NOMO-1 treated with dmso at 0.1 percent for 144 hours (cell line): ENCODE results near the gene PDCD7.
"Not testable (repeated sequence)": the region's sequence is repeated elsewhere in the genome, so short reads cannot be mapped to it uniquely, and the experiment has no call there.

Source experiments
- DNase-seq: peaks from one replicate; lab custom pipeline; 2025; ENCODE audit not compliant: unreplicated experiment; lab: John Stamatoyannopoulos, UW

Gene PDCD7

DNA sequence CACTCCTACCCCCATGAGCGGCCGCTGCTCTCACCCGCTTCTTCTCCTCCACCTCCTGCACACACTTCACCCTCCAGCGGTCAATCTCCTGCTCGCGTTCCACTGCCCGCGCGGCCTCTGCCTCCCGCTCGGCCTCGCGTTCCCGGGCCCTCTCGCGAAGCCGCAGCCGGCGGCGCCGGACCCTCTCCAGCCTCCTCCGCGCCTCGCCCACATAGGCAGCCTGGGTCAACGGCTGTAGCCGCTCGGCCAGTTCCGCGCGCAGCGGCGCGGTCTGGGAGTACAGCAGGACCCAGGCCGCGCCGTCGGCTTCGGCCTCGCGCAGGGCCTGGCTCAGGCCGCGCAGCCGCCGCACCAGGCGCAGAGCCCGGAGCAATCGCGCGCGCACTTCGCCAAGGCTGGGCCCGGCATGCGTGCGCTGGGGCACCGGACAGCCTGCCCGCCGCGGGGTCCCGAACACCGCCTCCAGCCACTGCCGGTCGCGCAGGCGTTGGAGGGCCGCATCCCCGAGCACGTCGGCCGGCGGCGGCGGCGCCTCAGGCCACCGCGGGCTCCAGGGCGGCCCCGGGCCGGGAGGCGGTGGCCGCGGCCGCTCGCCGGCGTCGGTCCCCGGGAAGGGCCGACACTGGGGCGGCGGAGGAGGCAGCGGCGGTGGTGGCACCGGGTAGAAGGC, 595 bp downstream of the PDCD7 start:
- peak; percentile 23 for DNase-seq

DNA sequence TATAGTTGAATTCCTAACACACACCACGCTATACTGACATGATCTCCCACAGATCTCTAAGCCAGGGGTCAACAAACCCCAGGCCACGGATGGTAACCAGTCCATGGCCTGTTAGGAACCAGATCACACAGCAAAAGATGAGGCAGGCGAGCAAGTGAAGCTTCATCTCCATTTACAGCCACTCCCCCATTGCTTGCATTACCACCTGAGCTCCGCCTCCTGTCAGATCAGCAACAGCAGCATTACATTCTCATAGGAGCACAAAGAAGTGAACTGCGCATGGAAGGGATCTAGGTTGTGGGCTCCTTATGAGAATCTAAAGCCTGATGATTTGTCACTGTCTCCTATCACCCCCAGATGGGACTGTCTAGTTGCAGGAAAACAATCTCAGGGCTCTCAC, 2.7 kb downstream of the PDCD7 start:
- no peak for DNase-seq

DNA sequence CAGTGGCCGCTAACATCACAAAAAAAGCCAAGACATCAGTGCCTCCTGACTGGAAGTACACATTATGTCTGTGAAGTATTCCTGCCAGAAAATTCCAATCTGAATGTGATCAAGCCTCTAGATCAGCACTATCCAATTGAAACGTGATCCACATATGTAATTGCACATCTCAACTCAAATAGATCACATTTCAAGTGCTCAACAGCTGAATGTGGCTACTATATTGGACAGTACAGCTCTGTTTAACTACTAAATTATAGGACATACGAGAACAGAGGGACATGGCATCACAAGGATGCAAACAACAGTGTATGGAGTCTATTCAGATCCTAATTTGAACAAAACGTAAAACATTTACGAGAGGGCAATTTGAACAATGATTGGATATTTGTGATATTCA, 18.1 kb downstream of the PDCD7 start:
- DNase-seq: no peak

DNA sequence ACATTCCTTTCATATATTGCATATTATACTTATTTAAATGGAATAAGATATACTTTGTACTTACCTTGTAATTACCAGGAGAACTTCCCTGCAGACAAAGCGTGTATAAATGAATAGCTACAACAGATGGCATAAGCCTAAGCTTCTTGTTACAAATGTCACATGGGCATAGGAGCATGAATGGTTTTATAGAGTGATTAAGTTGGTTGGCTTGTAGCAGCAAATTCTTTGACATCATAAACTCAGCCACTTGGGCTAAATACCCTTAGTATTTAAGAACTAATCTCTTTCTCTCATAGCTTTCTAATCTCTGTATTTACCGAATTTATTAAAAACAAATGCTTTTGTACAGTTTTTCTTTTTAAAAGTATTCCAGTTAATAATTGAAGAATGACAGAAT, 18.5 kb downstream of the PDCD7 start, which contains the start of gene UBAP1L:
TSS of gene UBAP1L (minus strand) at position 115 of the 400 bp plus-strand sequence. CDS start 8,985 bp downstream, outside the sequence.
- DNase-seq: no peak

DNA sequence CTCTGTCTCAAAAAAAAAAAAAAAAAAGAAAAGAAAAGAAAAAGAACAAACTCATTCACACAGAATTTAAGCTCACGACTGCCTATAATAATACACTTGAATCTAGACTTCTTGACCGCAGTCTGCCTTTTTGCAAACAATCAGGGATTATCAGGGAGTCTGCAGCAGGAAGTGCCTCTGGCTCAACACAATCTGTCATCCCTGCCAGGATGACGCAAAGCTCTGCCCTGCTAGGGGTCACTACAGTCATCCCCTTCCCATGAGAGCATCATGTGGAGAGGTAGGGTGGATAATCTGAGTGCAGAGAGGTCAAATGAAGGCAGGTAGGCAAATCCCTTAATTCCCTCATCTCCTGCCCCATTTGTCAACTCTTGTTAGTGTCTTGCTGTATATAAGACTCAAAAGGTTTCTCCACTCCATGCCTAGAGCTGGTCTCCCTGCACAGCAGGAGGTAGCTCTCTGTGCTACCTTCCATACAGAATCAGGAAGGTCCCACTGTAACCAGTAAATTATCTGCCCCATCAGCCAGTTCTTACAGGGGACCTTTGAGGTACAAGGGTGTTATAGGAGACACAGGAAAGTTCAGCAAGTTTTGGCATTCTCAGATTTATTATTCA, 22.8 kb downstream of the PDCD7 start:
- no peak for DNase-seq

DNA sequence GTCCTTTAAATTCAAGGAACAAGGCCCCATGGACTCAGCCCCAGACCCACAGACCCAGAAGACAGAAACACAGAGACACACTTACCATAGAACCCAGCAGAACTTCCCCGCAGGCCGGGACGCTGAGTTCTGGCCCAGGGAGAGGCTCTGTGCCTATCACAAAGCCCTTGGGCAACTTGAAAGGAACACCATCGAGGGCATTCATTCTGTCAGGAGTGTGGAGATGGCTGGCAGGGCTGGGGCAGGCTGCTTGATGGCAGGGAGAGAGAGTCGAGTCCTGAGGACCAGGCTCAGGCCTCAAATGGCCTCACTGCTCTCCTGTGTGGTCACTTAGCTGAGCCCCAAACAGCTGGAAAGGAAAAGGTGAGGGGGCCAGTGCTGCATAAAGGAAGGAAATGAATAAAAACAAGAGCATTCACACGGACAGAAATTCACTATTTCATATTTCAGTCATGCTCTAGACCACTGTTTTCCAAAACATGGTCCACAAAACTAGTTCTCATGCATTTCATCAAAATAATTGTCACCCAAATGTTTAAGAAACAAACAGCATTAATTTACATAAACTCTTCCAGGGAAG, 27.5 kb downstream of the PDCD7 start:
- DNase-seq: no peak

DNA sequence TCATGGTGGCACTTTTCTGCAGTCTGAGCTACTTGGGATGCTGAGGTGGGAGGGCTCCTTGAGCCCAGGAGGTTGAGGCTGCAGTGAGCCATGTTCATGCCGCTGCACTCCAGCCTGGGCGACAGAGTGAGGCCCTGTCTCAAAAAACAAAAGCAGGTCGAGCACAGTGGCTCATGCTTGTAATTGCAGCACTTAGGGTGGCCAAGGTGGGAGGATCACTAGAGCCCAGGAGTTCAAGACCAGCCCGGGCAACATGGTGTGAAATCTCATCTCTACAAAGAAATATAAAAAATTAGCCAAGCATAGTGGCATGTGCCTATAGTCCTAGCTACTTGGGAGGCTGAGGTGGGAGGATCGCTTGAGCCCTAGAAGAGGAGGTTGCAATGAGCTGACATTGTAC, 28.6 kb downstream of the PDCD7 start:
- no peak for DNase-seq

DNA sequence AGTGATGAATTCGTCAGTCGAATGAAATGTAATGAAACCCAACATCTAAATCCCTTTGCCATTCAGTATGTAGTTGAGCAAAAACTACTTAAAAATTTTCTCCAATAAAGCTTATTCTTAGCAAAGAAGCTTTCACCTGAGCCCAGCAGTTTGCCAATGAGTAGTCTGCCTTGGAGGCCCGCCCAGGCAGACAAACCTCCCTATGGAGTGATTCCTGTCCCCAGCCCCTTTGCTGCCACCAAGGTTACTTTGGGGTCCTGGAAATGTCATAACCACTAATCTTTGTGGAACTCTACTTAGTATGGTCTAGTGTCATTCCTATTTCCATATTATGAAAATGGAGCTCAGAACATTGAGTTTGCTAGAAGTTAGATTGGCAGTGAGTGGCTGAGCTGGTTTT, 30.7 kb downstream of the PDCD7 start:
- DNase-seq: no peak

DNA sequence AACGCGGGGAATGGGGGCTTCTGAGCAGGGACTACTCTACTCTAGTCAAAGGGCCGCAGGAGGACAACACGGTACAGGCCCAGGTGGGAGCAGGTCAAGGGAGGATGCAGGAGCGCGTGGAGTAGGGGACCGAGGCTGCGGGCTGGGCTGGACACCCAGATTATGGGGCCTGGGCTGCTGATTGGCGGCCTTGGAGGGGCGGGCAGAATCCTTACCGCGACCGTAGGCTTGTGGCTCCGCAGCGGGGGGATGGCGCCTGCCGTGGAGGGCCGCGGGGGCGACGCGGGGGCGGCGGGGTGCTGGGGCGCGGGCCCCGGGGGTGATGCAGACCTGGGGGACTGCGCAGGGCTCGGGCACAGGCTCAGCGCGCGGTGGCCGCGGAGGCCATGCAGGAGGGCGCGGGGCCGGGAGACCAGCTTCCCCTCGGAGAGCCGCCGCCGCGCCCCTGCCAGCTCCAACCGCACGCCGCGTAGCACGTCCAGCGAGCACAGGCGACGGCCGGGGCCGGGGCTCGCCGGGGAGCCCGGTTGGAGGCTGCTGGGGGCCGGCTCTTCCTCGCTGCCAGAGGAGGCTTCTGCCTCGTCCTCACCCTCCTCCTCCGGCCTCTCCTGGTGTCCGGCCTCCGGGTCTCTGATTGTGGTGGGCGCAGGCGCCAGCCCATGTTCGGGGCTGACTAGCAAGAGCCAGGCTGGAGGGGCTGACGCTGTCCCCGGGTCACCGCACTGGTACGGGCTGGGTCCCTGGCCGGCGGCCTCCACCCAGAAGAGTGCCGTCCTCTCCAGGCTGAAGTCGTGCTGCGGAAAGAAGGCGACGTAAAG, 31.5 kb downstream of the PDCD7 start:
- DNase-seq: no peak

DNA sequence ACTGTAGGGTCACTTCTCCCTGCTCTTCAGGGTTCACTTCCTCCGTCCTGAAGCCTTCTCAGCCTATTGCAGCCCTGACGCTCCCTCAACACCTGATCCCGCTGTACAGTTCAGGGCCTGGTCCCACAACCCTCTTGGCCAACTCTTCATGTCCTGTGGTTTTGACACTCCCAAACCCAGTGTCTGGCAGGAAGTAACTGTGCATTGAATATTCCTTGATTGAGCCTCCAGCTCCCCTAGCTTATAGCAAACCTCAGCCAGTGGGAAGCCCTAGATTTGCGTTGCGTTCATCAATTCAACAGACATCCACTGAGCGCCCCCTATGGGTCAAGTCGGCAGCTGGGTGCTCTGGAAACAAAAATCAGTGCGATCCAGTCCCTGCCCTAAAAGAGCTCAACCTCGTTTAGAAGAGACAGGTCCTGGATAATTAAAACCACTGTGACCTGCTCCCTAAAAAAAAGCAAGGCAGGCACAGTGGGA, 32.2 kb downstream of the PDCD7 start:
- peak; percentile 25 for DNase-seq

DNA sequence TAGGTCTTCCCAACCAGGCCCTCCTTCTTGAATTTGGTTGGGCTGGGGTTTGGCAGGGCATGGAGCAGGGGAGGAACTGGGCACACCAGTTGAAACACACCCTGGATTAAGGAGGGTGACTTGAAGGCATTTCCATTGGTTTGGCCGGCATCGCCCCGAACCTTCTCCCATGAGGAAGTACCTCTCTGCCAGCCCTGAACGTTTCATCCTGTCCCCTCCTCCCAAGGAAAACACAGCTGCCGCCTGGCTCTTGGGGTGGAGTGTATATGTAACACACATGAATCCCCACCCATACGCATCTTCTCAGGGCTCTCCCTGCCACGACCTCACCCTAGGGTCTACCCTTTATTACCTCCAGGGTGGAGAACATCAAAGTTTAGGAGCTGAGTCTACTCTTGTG, 33.2 kb downstream of the PDCD7 start:
- no peak for DNase-seq

DNA sequence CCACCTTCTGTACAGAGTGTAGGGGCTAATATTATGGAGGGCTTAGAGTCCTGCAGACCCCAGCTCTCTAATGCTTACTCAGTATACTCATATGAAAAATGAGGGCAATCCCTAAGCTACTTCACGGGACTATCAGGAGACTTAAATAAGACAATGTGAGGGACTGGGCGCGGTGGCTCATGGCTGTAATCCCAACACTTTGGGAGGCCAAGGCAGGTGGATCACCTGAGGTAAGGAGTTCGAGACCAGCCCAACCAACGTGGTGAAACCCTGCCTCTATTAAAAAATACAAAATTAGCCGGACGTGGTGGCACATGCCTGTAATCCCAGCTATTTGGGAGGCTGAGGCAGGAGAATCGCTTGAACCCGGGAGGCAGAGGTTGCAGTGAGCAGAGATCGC, 33.8 kb downstream of the PDCD7 start:
- DNase-seq: not testable (repeated sequence)

DNA sequence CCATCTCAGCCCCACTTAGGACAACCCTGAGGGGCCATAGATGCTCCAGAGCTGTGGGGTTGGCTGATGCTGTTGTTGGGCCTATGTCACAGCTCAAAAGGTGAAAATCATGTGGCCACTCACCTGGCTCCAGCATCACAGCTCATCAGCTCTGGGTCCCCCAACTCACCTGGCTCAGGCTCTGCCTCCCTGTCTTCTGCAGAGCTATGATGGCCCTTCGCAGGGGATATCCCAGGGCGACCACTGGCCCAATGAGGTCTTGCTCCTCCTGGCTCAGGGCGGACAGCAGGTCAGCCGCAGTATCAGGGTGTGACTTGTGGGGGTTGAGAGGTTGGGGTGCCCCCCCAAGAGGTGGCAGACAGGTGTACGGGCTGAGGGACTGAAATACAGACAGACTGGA, 34.3 kb downstream of the PDCD7 start:
- no peak for DNase-seq

DNA sequence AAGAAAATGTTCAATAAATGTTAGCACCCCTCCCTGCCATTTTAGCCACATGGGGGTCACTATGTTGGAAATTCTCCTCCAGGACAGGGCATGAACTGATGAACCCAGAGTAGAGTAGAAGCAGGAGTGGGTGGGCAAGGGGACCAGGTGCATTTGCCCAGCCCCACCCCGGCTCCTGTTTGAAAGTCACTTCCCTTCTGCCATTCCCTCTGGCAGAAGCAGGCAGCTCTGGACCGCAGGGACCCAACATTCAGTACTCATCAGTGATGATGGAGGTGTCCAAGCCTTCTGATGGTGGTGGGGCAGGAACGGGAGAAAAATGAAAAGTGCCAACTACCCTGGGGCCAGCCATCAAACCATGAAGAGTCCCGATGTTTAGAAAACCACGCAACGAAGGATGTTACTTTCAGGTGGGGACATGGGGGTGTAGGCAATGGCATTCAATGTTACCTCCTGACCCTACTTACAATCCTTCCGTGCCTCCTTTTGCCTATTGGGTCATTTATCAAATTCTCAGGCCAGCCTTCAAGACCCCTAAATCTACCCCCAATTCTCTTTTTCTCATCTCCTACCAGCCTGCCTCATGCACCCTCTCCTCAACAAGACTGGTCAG, 35.9 kb downstream of the PDCD7 start:
- DNase-seq: no peak

DNA sequence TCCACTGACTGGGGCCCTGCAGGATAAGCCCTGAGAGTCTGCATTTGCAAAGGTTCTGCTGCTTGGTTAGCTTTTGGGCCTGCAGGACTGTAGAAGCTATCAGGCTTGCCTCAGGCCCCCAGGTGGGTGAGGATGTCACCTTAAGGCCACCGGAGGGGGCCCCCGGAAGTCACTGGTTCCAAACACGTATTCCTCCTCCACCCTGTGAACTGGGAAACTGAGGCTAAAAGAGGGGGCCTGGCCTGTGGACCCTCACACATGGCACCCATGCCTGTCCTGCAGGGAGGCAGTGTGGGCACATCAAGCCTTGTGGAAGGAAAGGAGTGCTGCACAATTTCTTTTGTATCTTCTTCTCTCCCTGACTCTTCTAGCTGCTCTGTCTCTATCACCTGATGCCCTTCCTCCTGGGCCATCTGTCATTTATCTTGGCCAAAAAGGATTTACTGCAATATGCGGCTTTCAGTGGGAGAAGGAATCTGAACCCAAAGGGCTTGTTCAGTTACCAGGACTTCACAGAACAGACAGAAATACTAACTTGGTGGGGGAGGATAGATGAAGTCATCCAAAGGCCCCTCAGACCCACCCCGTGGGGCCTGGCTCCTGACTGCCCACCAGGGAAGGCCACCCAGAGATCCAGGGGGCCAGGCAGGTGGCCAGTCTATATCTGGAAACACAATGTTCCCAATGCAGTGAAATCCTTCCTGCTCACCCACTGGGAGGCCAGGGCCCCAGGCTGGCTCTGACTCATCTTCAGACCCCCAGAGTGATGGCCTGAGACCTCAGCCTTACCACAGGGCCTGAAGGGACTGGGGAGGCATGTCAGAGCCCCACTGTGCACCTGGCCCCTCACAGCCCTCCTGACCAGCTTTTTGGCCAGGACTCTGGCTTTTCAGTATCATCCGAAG, 36.9 kb downstream of the PDCD7 start:
- DNase-seq: no peak

DNA sequence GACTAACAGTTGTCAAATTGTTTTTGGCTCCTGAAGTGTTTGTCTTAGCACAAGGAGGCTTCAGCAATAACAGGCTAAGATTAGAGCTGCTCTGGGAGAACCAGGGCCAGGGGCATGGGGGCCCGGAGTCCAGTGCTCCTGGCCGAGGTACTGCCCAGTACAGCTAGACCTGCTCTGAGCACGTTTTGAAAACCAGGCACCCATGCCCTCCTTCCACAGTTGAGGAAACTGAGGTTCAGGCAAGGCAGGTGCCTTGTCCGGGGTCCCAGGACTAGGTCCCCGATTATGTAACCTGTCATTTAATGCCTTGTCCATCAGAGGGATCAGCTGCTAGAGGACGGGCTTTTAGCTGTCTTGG, 37.9 kb downstream of the PDCD7 start:
- no peak for DNase-seq

DNA sequence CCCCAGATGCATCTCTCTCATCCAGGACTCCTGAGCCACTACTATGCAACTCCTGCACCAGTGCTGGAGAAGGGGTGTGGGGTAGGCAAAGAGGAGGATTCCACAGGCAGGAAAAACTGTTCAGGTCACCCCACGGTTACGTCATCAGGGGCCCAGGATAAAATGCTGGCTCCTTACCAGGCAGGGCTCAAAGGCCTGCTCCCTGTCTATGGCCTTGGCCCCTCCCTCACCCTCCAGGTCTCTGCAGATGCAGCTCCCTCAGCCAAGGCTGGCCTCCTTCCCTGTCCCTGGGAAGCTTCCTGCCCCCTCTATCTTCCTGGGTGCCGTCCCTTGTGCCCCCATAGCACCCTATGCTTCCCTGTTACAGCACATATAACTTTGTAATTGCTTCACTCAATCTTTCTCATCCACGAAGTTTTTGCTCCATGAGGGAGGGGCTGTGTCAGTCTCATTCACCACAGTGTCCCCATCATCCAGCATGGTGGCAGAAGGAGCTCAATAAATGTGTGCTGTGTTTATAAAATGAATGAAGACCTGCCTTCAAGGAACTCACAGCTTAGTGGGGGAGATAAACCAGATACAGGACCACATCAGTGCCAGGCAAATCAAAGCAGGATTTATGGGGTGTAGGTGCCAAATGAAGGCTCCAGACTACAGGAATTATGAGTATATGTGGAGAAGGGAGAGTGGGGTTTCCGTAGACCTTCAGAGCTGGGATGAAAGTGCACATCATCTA, 38.4 kb downstream of the PDCD7 start:
- DNase-seq: no peak

DNA sequence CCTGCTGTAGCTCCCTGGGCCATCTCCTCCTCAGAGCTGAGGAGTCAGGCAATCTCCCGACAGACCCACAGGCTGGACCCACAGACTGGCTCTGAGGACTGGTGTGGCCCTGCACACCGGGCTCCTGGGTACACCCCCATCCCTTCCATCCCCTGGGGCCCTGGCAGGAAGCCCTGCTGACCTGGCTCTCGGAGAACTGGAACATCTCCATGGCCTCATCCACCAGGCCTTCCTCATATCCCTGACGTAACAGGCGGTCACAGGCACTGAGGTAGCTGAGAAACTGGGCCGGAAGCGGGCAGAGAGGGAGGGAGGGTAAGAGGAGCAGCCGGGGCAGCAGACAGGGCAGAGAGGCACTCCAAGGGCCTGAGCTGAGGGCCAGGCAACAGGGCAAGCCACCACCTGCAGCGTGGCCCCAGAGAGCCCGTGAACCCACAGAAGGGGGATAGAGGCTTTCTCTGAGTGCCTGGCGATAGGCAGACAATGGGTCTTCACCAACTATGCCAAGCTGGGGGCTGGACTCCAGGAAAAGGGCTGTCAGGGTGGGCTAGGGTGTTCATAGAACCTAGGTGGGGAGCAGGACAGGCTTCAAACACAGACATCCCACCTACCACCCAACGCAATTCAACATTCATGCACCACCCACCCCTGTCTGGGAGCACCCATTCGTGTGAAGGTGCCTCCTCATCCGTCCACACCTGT, 39.2 kb downstream of the PDCD7 start:
- DNase-seq: no peak

DNA sequence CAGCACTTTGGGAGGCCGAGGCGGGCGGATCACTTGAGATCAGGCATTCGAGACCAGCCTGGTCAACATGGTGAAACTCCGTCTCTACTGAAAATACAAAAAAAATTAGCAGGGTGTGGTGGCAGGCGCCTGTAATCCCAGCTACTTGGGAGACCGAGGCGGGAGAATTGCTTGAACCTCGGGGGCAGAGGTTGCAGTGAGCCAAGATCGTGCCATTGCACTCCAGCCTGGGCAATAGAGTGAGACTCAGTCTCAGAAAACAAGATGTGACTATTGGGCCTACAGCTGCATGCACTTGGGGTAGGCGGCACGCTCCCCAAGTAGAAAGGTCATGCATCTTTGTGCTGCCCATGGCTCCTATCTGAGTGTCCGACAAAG, 39.8 kb downstream of the PDCD7 start:
- not testable (repeated sequence) for DNase-seq
